H1 (cell line): ENCODE measurements around the gene VAV2. TPM values are rescaled to one million over a fixed set of nuclear protein-coding genes. Genes with fewer than 3 reads are reported as not detected.

Experiments
- CTCF ChIA-PET: fragments of 300-600 bp; sonication (Branson Sonifier 250); formaldehyde crosslinking; loops from one replicate; lab custom pipeline; 2021; ENCODE audit not compliant: partially characterized antibody; lab: Charles Lee
- POLR2A ChIA-PET: fragments of 300-600 bp; sonication (Branson Sonifier 250); formaldehyde crosslinking; loops from one replicate; lab custom pipeline; 2021; ENCODE audit warnings: inconsistent platforms; ENCODE audit not compliant: partially characterized antibody; lab: Charles Lee
- DNase-seq, 2 experiments: peaks; one replicate each; pipeline versions ENCODE4 v3.0.0 to v3.0.0-alpha.2; 2010 to 2022; ENCODE audit warnings: low spot score in 2 of 2, low read depth in 1 of 2, mixed read lengths in 1 of 2
- FAIRE-seq: peaks from 2 replicates; lab custom pipeline; 2011; peaks lifted over from hg19 to GRCh38; lab: Jason Lieb, UNC
- H2AFZ ChIP-seq: 2 replicates; pipeline ENCODE4 v1.8.1; 2012; ENCODE audit warnings: low read length, inconsistent platforms
- H2AK5ac ChIP-seq: 2 replicates; pipeline ENCODE4 v1.6.1; 2013; ENCODE audit warnings: low read depth, low read length
- H2BK120ac ChIP-seq: replicated peaks from 2 replicates; pipeline ENCODE3; 2013; ENCODE audit warnings: low read depth, low read length, inconsistent platforms
- H2BK12ac ChIP-seq: 2 replicates; pipeline ENCODE4 v1.6.1; 2013; ENCODE audit warnings: low read depth, low read length
- H2BK15ac ChIP-seq: 2 replicates; pipeline ENCODE4 v1.6.1; 2013; ENCODE audit warnings: low read length
- H2BK20ac ChIP-seq: 2 replicates; pipeline ENCODE4 v1.6.1; 2013; ENCODE audit warnings: low read length
- H2BK5ac ChIP-seq: 2 replicates; pipeline ENCODE4 v1.6.1; 2013; ENCODE audit warnings: low read depth, low read length
- H3K14ac ChIP-seq: 2 replicates; pipeline ENCODE4 v1.6.1; 2013; ENCODE audit warnings: inconsistent platforms; ENCODE audit not compliant: insufficient read length
- H3K18ac ChIP-seq: 2 replicates; pipeline ENCODE4 v1.6.1; 2013; ENCODE audit warnings: low read length; ENCODE audit errors: extremely low read depth
- H3K23ac ChIP-seq: 2 replicates; pipeline ENCODE4 v1.6.1; 2013; ENCODE audit warnings: inconsistent platforms; ENCODE audit not compliant: insufficient read length
- H3K23me2 ChIP-seq: 2 replicates; pipeline ENCODE4 v1.6.1; 2013; ENCODE audit warnings: low read depth, low read length
- H3K27ac ChIP-seq: 2 replicates; pipeline ENCODE4 v1.6.1; 2011; ENCODE audit warnings: low read depth, low read length, inconsistent platforms
- H3K27me3 ChIP-seq, 4 experiments: replicated peaks in 1 of 4; 1 replicate in 1 of 4; 2 replicates in 3 of 4; pipeline versions ENCODE4 v1.6.1 to v1.8.1; 2011 to 2013; ENCODE audit warnings: low read length in 3 of 4, mild to moderate bottlenecking in 3 of 4, inconsistent platforms in 2 of 4, mixed read lengths in 2 of 4, moderate library complexity in 1 of 4; ENCODE audit not compliant: control insufficient read depth in 3 of 4, insufficient read depth in 3 of 4; ENCODE audit errors: extremely low read depth in 1 of 4
- H3K36me3 ChIP-seq, 4 experiments: 2 replicates each; pipeline versions ENCODE4 v1.6.1 to v1.8.1; 2011 to 2013; ENCODE audit warnings: mild to moderate bottlenecking in 4 of 4, low read length in 3 of 4, moderate library complexity in 2 of 4, control low read depth in 1 of 4, inconsistent platforms in 1 of 4; ENCODE audit not compliant: insufficient read depth in 4 of 4, control insufficient read depth in 2 of 4
- H3K4ac ChIP-seq: replicated peaks from 2 replicates; pipeline ENCODE3; 2013; ENCODE audit warnings: low read length, low read depth, mixed read lengths, inconsistent platforms; ENCODE audit not compliant: insufficient read length
- H3K4me1 ChIP-seq, 4 experiments: replicated peaks in 1 of 4; 1 replicate in 1 of 4; 2 replicates in 3 of 4; pipeline versions ENCODE4 v1.6.1 to v1.8.1; 2011 to 2013; ENCODE audit warnings: low read length in 3 of 4, inconsistent platforms in 2 of 4, mixed read lengths in 1 of 4; ENCODE audit not compliant: insufficient read depth in 4 of 4, control insufficient read depth in 3 of 4
- H3K4me2 ChIP-seq, 2 experiments: 2 replicates each; pipeline versions ENCODE4 v1.6.1 to v1.8.1; 2011 to 2013; ENCODE audit warnings: low read depth in 2 of 2, low read length in 2 of 2, control low read depth in 1 of 2, inconsistent platforms in 1 of 2, mild to moderate bottlenecking in 1 of 2; ENCODE audit not compliant: insufficient read depth in 1 of 2
- H3K4me3 ChIP-seq, 4 experiments: fragments of 200-600, 300-600 bp in 1 of 4; sonication (generic), shearing (Covaris generic), sonication (Bioruptor Twin) in 1 of 4; 2 replicates each; pipeline versions ENCODE4 v1.5.1 to v1.8.1; 2011 to 2016; ENCODE audit warnings: low read length in 4 of 4, low read depth in 3 of 4, control low read depth in 2 of 4, inconsistent platforms in 2 of 4, mild to moderate bottlenecking in 2 of 4, mixed read lengths in 1 of 4, moderate library complexity in 1 of 4; ENCODE audit not compliant: insufficient read depth in 2 of 4; ENCODE audit errors: extremely low read depth in 1 of 4
- H3K56ac ChIP-seq: replicated peaks from 2 replicates; pipeline ENCODE3; 2013; ENCODE audit warnings: low read depth, mild to moderate bottlenecking, mixed read lengths, low read length, inconsistent platforms; ENCODE audit not compliant: insufficient read length
- H3K79me1 ChIP-seq: 2 replicates; pipeline ENCODE4 v1.6.1; 2013; ENCODE audit warnings: low read depth, low read length, control low read depth
- H3K79me2 ChIP-seq, 2 experiments: 2 replicates each; pipeline versions ENCODE4 v1.6.1 to v1.8.1; 2012 to 2013; ENCODE audit warnings: low read length in 2 of 2, mild to moderate bottlenecking in 2 of 2, inconsistent platforms in 1 of 2; ENCODE audit not compliant: insufficient read depth in 2 of 2, control insufficient read depth in 1 of 2
- H3K9ac ChIP-seq, 4 experiments: replicated peaks in 1 of 4; 1 replicate in 1 of 4; 2 replicates in 3 of 4; pipeline versions ENCODE4 v1.6.1 to v1.8.1; 2011 to 2013; ENCODE audit warnings: low read depth in 3 of 4, low read length in 3 of 4, control low read depth in 2 of 4, mild to moderate bottlenecking in 2 of 4, moderate library complexity in 2 of 4, inconsistent platforms in 1 of 4; ENCODE audit errors: extremely low read depth in 1 of 4
- H3K9me3 ChIP-seq, 2 experiments: 2 replicates each; pipeline versions ENCODE4 v1.6.1 to v1.8.1; 2012 to 2013; ENCODE audit warnings: mild to moderate bottlenecking in 2 of 2, moderate library complexity in 2 of 2, control low read depth in 1 of 2, inconsistent platforms in 1 of 2, low read depth in 1 of 2, low read length in 1 of 2, mixed read lengths in 1 of 2; ENCODE audit not compliant: insufficient read depth in 2 of 2
- H4K20me1 ChIP-seq, 2 experiments: replicated peaks in 1 of 2; 2 replicates each; pipeline versions ENCODE3 to v1.8.1; 2011 to 2013; ENCODE audit warnings: inconsistent platforms in 2 of 2, low read length in 2 of 2, mild to moderate bottlenecking in 1 of 2; ENCODE audit not compliant: insufficient read depth in 2 of 2, control insufficient read depth in 1 of 2
- H4K5ac ChIP-seq: 2 replicates; pipeline ENCODE4 v1.6.1; 2013; ENCODE audit warnings: low read length, low read depth, mixed read lengths, inconsistent platforms; ENCODE audit not compliant: insufficient read length
- H4K8ac ChIP-seq: 2 replicates; pipeline ENCODE4 v1.8.0; 2013; ENCODE audit warnings: mild to moderate bottlenecking, moderate library complexity, low read length, inconsistent platforms; ENCODE audit not compliant: insufficient read depth; ENCODE audit errors: extremely low read depth
- H4K91ac ChIP-seq: replicated peaks from 2 replicates; pipeline ENCODE3; 2013; ENCODE audit warnings: low read length, mixed read lengths, inconsistent platforms; ENCODE audit not compliant: insufficient read length
- JUN ChIP-seq: IDR thresholded peaks from 2 replicates; pipeline ENCODE4 v1.6.1; 2011; ENCODE audit warnings: low read depth, mild to moderate bottlenecking, improper control_type of control experiment, low read length
- WGBS, 2 experiments: shearing (Covaris generic) in 1 of 2; methylation state at CpG; one replicate each; pipeline versions ENCODE4 v1.1.6 to v1.1.7; 2013 to 2015; ENCODE audit warnings: low lambda C conversion rate in 2 of 2, mixed read lengths in 2 of 2, inconsistent platforms in 1 of 2, low coverage in 1 of 2, missing lambda C conversion rate in 1 of 2; ENCODE audit not compliant: insufficient replicate concordance in 2 of 2, insufficient coverage in 1 of 2, insufficient read length in 1 of 2; ENCODE audit errors: extremely low coverage in 1 of 2, missing lambda C conversion rate in 1 of 2; 5-methylcytosine and 5-hydroxymethylcytosine counted together
- polyA plus RNA-seq, 7 experiments: library from polyadenylated mRNA; depleted of rRNA in 3 of 7; stranded (reverse) in 5 of 7; unstranded in 2 of 7; fragments of >200 nt in 5 of 7; fragments of 200-250 nt in 2 of 7; gene quantifications; 1 replicate in 5 of 7; 2 replicates in 1 of 7; 4 replicates in 1 of 7; pipeline versions ENCODE4 v1.2.1 to v1.2.3, GENCODE V29; 2011 to 2013; ENCODE audit warnings: missing spikeins in 2 of 7, mixed read lengths in 2 of 7
- total RNA-seq: library from RNA; stranded (reverse); fragmentation: NEBNext Ultra II Directional; extraction: Animal tissue kit (Norgen Biotek cat#: 25700); gene quantifications from 2 replicates; pipeline ENCODE4 v1.2.1, GENCODE V29; 2021

Gene VAV2
- total and polyA plus RNA-seq, 2 of the 8 experiments (the other 6 are each of a cell fraction or from before 2014, with no cell fraction given) = 13.6 to 37.6 TPM

DNA sequence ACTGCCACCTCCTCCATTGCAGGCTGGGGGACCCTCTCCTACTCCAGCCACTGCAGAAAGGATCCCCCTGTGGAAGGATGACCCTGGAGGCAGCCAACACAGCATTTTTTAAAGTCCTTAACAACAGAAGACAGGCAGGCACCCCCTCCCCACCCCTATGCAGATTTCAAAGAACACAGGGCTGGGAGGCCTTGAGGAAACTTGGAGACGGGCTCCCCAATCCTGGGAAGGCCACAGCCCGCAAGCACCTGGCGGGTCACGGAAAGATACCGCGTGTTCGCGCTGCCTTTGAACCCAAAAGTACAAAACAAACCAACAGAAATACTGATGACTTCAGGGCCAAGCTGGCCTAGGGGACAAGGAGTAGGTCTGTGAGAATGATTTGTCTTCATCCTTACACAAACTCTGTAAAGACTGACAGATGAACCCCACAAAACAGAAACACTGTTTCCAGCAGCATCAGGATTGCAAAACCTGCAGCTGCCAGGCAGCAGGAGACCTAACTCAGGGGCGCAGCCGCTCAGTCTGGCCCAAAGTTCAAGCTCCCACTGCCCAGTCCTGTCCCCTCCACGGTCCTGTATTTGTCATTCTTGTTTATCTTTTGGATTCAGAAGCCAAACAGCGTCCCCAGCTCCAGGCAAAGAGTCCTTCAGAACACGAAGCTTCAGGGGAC is 13.8 kb downstream of the VAV2 start:
- FAIRE-seq = no peak
- H3K18ac ChIP-seq = no peak overlapping the region
- H3K4me3 ChIP-seq = no peak overlapping the region
- H4K5ac ChIP-seq = no peak overlapping the region
- peaks cover 32% of the 10 kb centered on the region for H3K79me1 ChIP-seq
- H4K91ac ChIP-seq = no peak overlapping the region
- peaks cover 11 to 98% of the 10 kb centered on the region in 2 experiments; a peak in 3 of 4 replicates for H3K79me2 ChIP-seq
- no peak overlapping the region for H2BK120ac ChIP-seq
- H3K4ac ChIP-seq = no peak overlapping the region
- no peak overlapping the region for H3K9ac ChIP-seq
- H3K27me3 ChIP-seq = no peaks in the 10 kb centered on the region
- WGBS, 2 experiments = 89% methylated on average over 13 of the region's 13 CpGs; no CpG with 5 or more reads in 1 of the 2 experiments
- no peak overlapping the region for H2BK12ac ChIP-seq
- H4K20me1 ChIP-seq = peaks cover 43 to 54% of the 10 kb centered on the region in 2 experiments
- H3K23me2 ChIP-seq = no peaks in the 10 kb centered on the region
- H3K14ac ChIP-seq = no peak overlapping the region
- no peak overlapping the region for H3K4me2 ChIP-seq
- TF ChIP-seq JUN = no peak
- peaks cover 0 to 18% (median 8%) of the 10 kb centered on the region in 4 experiments; a peak in 5 of 7 replicates for H3K4me1 ChIP-seq
- no peak overlapping the region for H2BK15ac ChIP-seq
- ChIA-PET CTCF (interaction anchor here (1.2 to 4.9 kb wide), 4 partner anchors 17 to 196 kb away, joined by 3 to 22 read pairs (median 4); no protein-coding TSS in a partner anchor), POLR2A (interaction anchor here (1.2 kb wide), 1 partner anchor 15 kb away, joined by 5 read pairs; no protein-coding TSS in a partner anchor)
- H3K9me3 ChIP-seq = no peaks in the 10 kb centered on the region
- no peak overlapping the region for H3K23ac ChIP-seq
- no peak for DNase-seq
- H2BK20ac ChIP-seq = no peak overlapping the region
- H2AFZ ChIP-seq = no peak overlapping the region
- no peak overlapping the region for H2BK5ac ChIP-seq
- no peak overlapping the region for H2AK5ac ChIP-seq
- no peak overlapping the region for H4K8ac ChIP-seq
- H3K36me3 ChIP-seq = no peaks in the 10 kb centered on the region
- no peak overlapping the region for H3K27ac ChIP-seq
- H3K56ac ChIP-seq = no peak overlapping the region
